Activated naive CD4-positive, alpha-beta T cell treated with anti-CD3 and anti-CD28 coated beads for 36 hours (primary cell): ENCODE results near the gene FBXL19. TPM values are rescaled to one million over a fixed set of nuclear protein-coding genes. Genes with fewer than 3 reads are reported as not detected.

Experiments
- microRNA-seq: library from miRNA; unstranded; fragments of <30 nt; microRNA quantifications from one replicate; pipeline ENCODE4 v1.2.0, GENCODE V29; 2022; ENCODE audit warnings: borderline microRNAs expressed, borderline replicate concordance
- total RNA-seq, 2 experiments: library from RNA; stranded (reverse); gene quantifications; one replicate each; pipeline ENCODE4 v1.2.3, GENCODE V29; 2021

The FBXL19 gene
- total RNA-seq, 2 experiments from 2014 or later = 13.6 to 15.2 TPM

Small RNAs within 50 kb of the gene (microRNA-seq; reads per million reads assigned to microRNA genes)
- gene MIR4519 (not detected), gene MIR762 (not detected)

Other genes starting within 250 kb of the FBXL19 start
- gene SRCAP, start 224.4 kb upstream of the FBXL19 start, total RNA-seq = 10 to 100 TPM; 52.3 to 55.2 TPM
- 10 to 100 TPM; 23.3 to 26.4 TPM for gene PHKG2, start 175.1 kb upstream of the FBXL19 start, total RNA-seq
- gene CFAP119, start 161.5 kb upstream of the FBXL19 start, total RNA-seq = 1 to 10 TPM; 2.0 to 2.3 TPM
- 10 to 100 TPM; 51.1 to 61.0 TPM for gene RNF40, start 161.2 kb upstream of the FBXL19 start, total RNA-seq
- 1 to 10 TPM; 2.1 to 2.3 TPM for gene ZNF629, start 136.4 kb upstream of the FBXL19 start, total RNA-seq
- 10 to 100 TPM; 18.1 to 18.6 TPM for gene BCL7C, start 29.5 kb upstream of the FBXL19 start, total RNA-seq
- gene CTF1, start 27.0 kb upstream of the FBXL19 start, total RNA-seq = under 1 TPM; 0.21 to 0.27 TPM
- gene ORAI3, start 25.5 kb downstream of the FBXL19 start, total RNA-seq = 1 to 10 TPM; 4.2 to 4.7 TPM
- 10 to 100 TPM; 14.3 to 14.6 TPM for gene SETD1A, start 34.2 kb downstream of the FBXL19 start, total RNA-seq
- gene HSD3B7, start 61.6 kb downstream of the FBXL19 start, total RNA-seq = under 1 TPM; 0.69 to 0.98 TPM
- gene STX1B, start 87.1 kb downstream of the FBXL19 start, total RNA-seq = under 1 TPM; 0.69 to 0.72 TPM
- gene STX4, start 110.0 kb downstream of the FBXL19 start, total RNA-seq = 10 to 100 TPM; 32.9 to 38.0 TPM
- gene ZNF668, start 150.7 kb downstream of the FBXL19 start, total RNA-seq = 10 to 100 TPM in 1 of 2 experiments, 1 to 10 TPM in 1; 9.5 to 10.1 TPM
- 10 to 100 TPM; 16.7 to 17.4 TPM for gene ZNF646, start 150.8 kb downstream of the FBXL19 start, total RNA-seq
- 1 to 10 TPM; 4.1 to 5.2 TPM for gene PRSS53, start 165.4 kb downstream of the FBXL19 start, total RNA-seq
- 10 to 100 TPM; 43.4 to 47.8 TPM for gene VKORC1, start 171.2 kb downstream of the FBXL19 start, total RNA-seq
- gene BCKDK, start 184.8 kb downstream of the FBXL19 start, total RNA-seq = 10 to 100 TPM; 21.3 to 23.1 TPM
- gene KAT8, start 194.1 kb downstream of the FBXL19 start, total RNA-seq = 10 to 100 TPM; 58.1 to 64.5 TPM
- gene PRSS8, start 212.2 kb downstream of the FBXL19 start, total RNA-seq = not detected
- gene PRSS36, start 226.5 kb downstream of the FBXL19 start, total RNA-seq = under 1 TPM; 0.93 to 0.99 TPM